Right lung (tissue), 5 donors: ENCODE results near the gene IMPG2. TPM values are rescaled to one million over a fixed set of nuclear protein-coding genes. Genes with fewer than 3 reads are reported as not detected.

Experiments
- DNase-seq, 2 donors: peaks; one replicate each; pipeline ENCODE4 v3.0.0-alpha.2; 2013
- polyA plus RNA-seq, 5 donors: library from polyadenylated mRNA; unstranded; fragments of 120-200 nt; gene quantifications; one replicate each; pipeline versions ENCODE4 v1.2.1 to v1.2.3, GENCODE V29; 2013; ENCODE audit warnings: inconsistent platforms in 1 of 5, low replicate concordance in 1 of 5; ENCODE audit not compliant: insufficient read length in 5 of 5, insufficient read depth in 1 of 5

The IMPG2 gene
- polyA plus RNA-seq, 5 donors: 0.68 to 0.80 (median 0.71) TPM

GRCh38 chr3:101183151-101183550, 137.2 kb downstream of the IMPG2 start:
- DNase-seq: no peak

- no peak for DNase-seq
Measured at GRCh38 chr3:101182734-101183133, 137.6 kb downstream of the IMPG2 start.

GRCh38 chr3:101181801-101182200, 138.6 kb downstream of the IMPG2 start:
- no peak for DNase-seq

- no peak for DNase-seq
Measured at GRCh38 chr3:101179637-101180036, 140.7 kb downstream of the IMPG2 start.

GRCh38 chr3:101177577-101177976, 142.8 kb downstream of the IMPG2 start:
- no peak for DNase-seq

Other genes with a start within 250 kb of the IMPG2 start
- 100 to 1,000 TPM in 3 of 5 donors, 10 to 100 TPM in 2; 60.3 to 135 (median 105) TPM for gene SENP7, start 192.6 kb upstream of the IMPG2 start, polyA plus RNA-seq
- 10 to 100 TPM; 24.9 to 37.4 (median 26.7) TPM for gene TRMT10C, start 241.3 kb upstream of the IMPG2 start, polyA plus RNA-seq